Prostate gland (tissue), 2 donors: ENCODE measurements around the gene PNKP. TPM values are rescaled to one million over a fixed set of nuclear protein-coding genes. Genes with fewer than 3 reads are reported as not detected.
"Not testable (repeated sequence)": the region's sequence is repeated elsewhere in the genome, so short reads cannot be mapped to it uniquely, and the experiment has no call there.

Source experiments
- DNase-seq: peaks from one replicate; pipeline ENCODE4 v3.0.0-alpha.2; 2019; ENCODE audit warnings: low spot score
- H3K27ac ChIP-seq, 2 donors: fragments of 200-600 bp; sonication (generic); 2 replicates each; pipeline ENCODE4 v1.5.1; 2017 to 2019
- H3K27me3 ChIP-seq: fragments of 200-600 bp; sonication (generic); replicated peaks from 2 replicates; pipeline ENCODE4 v1.5.1; 2019; ENCODE audit not compliant: insufficient read depth
- H3K36me3 ChIP-seq, 2 donors: fragments of 200-600 bp; sonication (generic); 1 replicate in 1 of 2; 2 replicates in 1 of 2; pipeline versions ENCODE4 v1.5.1 to v1.8.1; 2017 to 2019
- H3K4me1 ChIP-seq: fragments of 200-600 bp; sonication (generic); replicated peaks from 2 replicates; pipeline ENCODE4 v1.5.1; 2019
- H3K4me3 ChIP-seq, 2 donors: fragments of 200-600 bp; sonication (generic); 2 replicates each; pipeline ENCODE4 v1.5.1; 2017 to 2019
- H3K9me3 ChIP-seq: fragments of 200-600 bp; sonication (generic); 2 replicates; pipeline ENCODE4 v1.5.1; 2017
- POLR2A ChIP-seq: fragments of 450-650 bp; IDR thresholded peaks from one replicate; pipeline ENCODE4 v1.6.1; 2016; ENCODE audit warnings: antibody characterized with exemption, mild to moderate bottlenecking
- POLR2AphosphoS5 ChIP-seq: sonication (generic); formaldehyde crosslinking; IDR thresholded peaks from one replicate; pipeline ENCODE4 v1.6.1; 2017; ENCODE audit warnings: antibody characterized with exemption
- WGBS: methylation state at CpG from one replicate; pipeline ENCODE4 v1.1.5; 2018; 5-methylcytosine and 5-hydroxymethylcytosine counted together
- intact Hi-C: fragments of 100-400 bp; cut with DNase I; formaldehyde crosslinking; loops from one replicate; pipeline ENCODE4 v1.14.2; 2022
- total RNA-seq, 2 donors: library from RNA; depleted of rRNA; stranded (reverse); fragments of >200 nt; gene quantifications; one replicate each; pipeline ENCODE4 v1.1.0, GENCODE V29; 2016
- TF ChIP-seq, protein P1 (sequence below), 4 experiments: fragments of 200-600 bp in 2 of 4; fragments of 450-650 bp in 2 of 4; sonication (generic) in 2 of 4; IDR thresholded peaks; 1 replicate in 3 of 4; 2 replicates in 1 of 4; pipeline ENCODE4 v1.5.1; 2016 to 2019; ENCODE audit warnings: antibody characterized with exemption in 4 of 4, mild to moderate bottlenecking in 2 of 4, moderate library complexity in 2 of 4

The PNKP gene
- total RNA-seq, 2 donors from 2014 or later, result 64.9 to 128 TPM

GRCh38 chr19:49827034-49827433 lies 40.3 kb downstream of the PNKP start:
- TF ChIP-seq POLR2AphosphoS5 (no peak), POLR2A (no peak)
- TF ChIP-seq, protein P1, sequence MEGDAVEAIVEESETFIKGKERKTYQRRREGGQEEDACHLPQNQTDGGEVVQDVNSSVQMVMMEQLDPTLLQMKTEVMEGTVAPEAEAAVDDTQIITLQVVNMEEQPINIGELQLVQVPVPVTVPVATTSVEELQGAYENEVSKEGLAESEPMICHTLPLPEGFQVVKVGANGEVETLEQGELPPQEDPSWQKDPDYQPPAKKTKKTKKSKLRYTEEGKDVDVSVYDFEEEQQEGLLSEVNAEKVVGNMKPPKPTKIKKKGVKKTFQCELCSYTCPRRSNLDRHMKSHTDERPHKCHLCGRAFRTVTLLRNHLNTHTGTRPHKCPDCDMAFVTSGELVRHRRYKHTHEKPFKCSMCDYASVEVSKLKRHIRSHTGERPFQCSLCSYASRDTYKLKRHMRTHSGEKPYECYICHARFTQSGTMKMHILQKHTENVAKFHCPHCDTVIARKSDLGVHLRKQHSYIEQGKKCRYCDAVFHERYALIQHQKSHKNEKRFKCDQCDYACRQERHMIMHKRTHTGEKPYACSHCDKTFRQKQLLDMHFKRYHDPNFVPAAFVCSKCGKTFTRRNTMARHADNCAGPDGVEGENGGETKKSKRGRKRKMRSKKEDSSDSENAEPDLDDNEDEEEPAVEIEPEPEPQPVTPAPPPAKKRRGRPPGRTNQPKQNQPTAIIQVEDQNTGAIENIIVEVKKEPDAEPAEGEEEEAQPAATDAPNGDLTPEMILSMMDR (IDR thresholded peaks at IDR 0.05), result no peak
- peaks cover 0 to 11% of the 10 kb centered on the region in 2 donors for H3K36me3 ChIP-seq
- H3K4me3 ChIP-seq, result no peak overlapping the region
- WGBS, result 87% methylated on average over 14 of the region's 14 CpGs
- DNase-seq, result no peak
- H3K4me1 ChIP-seq, result no peaks in the 10 kb centered on the region
- H3K27ac ChIP-seq, result no peak overlapping the region
- H3K9me3 ChIP-seq, result no peaks in the 10 kb centered on the region
- intact Hi-C loops, result no loop called here
- no peaks in the 10 kb centered on the region for H3K27me3 ChIP-seq

GRCh38 chr19:49824662-49825061 lies 42.7 kb downstream of the PNKP start:
- no peaks in the 10 kb centered on the region for H3K4me1 ChIP-seq
- no peaks in the 10 kb centered on the region for H3K9me3 ChIP-seq
- H3K27ac ChIP-seq, result no peak overlapping the region
- TF ChIP-seq, protein P1 (IDR thresholded peaks at IDR 0.05), result no peak
- TF ChIP-seq POLR2A (no peak), POLR2AphosphoS5 (no peak)
- H3K36me3 ChIP-seq, result peaks cover 0 to 6% of the 10 kb centered on the region in 2 donors
- intact Hi-C loops, result no loop called here
- no peaks in the 10 kb centered on the region for H3K27me3 ChIP-seq
- 88% methylated on average over 6 of the region's 6 CpGs for WGBS
- no peak overlapping the region for H3K4me3 ChIP-seq
- no peak for DNase-seq

GRCh38 chr19:49823472-49823871 lies 43.9 kb downstream of the PNKP start:
- DNase-seq, result no peak
- no peak overlapping the region for H3K4me3 ChIP-seq
- TF ChIP-seq, protein P1 (IDR thresholded peaks at IDR 0.05), result no peak
- TF ChIP-seq POLR2A (no peak), POLR2AphosphoS5 (no peak)
- no peak overlapping the region for H3K27ac ChIP-seq
- H3K36me3 ChIP-seq, result peaks cover 0 to 3% of the 10 kb centered on the region in 2 donors
- H3K27me3 ChIP-seq, result no peaks in the 10 kb centered on the region
- H3K4me1 ChIP-seq, result peaks cover 3% of the 10 kb centered on the region
- H3K9me3 ChIP-seq, result no peaks in the 10 kb centered on the region
- intact Hi-C loops, result no loop called here
- 90% methylated on average over 12 of the region's 12 CpGs for WGBS

DNA sequence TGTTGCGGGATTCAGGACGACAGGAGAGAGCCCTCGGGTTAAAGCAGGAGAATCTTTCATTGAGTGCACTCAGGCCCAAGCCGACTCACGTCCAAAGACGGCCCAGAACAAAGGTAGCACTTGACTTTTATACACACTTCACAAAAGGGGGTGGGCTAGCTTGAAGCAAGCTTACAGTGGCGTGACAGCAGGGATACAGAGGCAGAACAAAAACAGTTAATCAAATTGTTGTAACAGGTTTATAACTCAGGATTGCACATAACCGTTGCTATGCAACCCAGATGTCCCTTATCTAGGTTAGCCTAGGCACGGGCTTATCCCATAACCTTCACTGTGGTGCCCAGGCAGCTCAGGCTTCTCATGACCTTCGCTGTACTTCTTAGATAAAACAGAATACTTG lies 47.3 kb downstream of the PNKP start:
- 74% methylated on average over 10 of the region's 10 CpGs for WGBS

DNA sequence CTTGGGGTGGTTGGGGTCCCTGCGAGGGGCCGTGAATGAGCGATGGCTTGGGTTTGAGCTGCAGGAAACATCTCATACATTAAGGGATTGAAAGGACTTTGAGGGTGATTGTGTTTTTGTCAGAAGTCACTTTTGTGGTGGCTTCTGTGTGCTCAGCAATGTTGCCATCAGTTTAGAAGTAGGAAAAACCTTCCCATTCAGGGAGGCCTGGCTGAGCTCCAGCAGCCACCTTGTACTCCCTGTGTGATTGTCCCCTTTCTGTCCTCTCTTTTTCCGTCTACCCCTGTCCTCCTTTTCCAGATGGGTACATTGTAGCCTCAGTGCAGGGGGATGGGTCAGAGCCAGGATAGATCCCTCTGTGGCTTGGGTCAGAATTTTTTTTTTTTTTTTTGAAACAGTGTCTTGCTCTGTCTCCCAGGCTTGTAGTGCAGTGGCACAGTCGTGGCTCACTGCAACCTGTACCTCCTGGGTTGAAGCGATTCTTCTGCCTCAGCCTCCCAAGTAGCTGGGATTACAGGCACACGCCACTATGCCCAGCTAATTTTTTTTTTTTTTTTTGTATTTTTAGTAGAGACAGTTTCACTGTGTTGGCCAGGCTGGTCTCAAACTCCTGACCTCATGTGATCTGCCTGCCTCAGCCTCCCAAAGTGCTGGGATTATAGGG lies 47.8 kb downstream of the PNKP start:
- peak overlapping the region; percentile 67 to 79 for H3K4me3 ChIP-seq
- H3K27ac ChIP-seq, result not testable (repeated sequence)

More for the DNA sequence above, 47.3 kb downstream of the PNKP start:
- H3K36me3 ChIP-seq, result no peaks in the 10 kb centered on the region
- TF ChIP-seq, protein P1 (IDR thresholded peaks at IDR 0.05), result no peak
- no peak overlapping the region for H3K27ac ChIP-seq
- H3K4me3 ChIP-seq, result no peak overlapping the region
- DNase-seq, result no peak
- H3K9me3 ChIP-seq, result no peaks in the 10 kb centered on the region
- intact Hi-C loops, result no loop called here
- peaks cover 3% of the 10 kb centered on the region for H3K4me1 ChIP-seq
- H3K27me3 ChIP-seq, result no peaks in the 10 kb centered on the region

More for the DNA sequence above, 47.8 kb downstream of the PNKP start:
- intact Hi-C loops, result loop anchor here (5.0 kb wide), 1 partner anchor 33 kb away; the partner anchor contains the start of gene PTOV1
- DNase-seq, H3K9me3 ChIP-seq, H3K36me3 ChIP-seq, H3K27me3 ChIP-seq, H3K4me1 ChIP-seq: not testable (repeated sequence)
- 81% methylated on average over 7 of the region's 7 CpGs for WGBS
